Large intestine (tissue), 3 donors: Measurements from ENCODE around the gene ACAA2. TPM values are rescaled to one million over a fixed set of nuclear protein-coding genes. Genes with fewer than 3 reads are reported as not detected.
A peak's percentile ranks its signal among the peaks of the same experiment; 100 is the strongest.
"Not testable (repeated sequence)": the region's sequence is repeated elsewhere in the genome, so short reads cannot be mapped to it uniquely, and the experiment has no call there.

Experiments used
- DNase-seq, 2 donors: peaks; one replicate each; pipeline versions ENCODE4 v3.0.0 to v3.0.0-alpha.2; 2013
- H3K27ac ChIP-seq: one replicate; pipeline ENCODE4 v1.5.1; 2013; ENCODE audit warnings: low read length
- H3K27me3 ChIP-seq: 2 replicates; pipeline ENCODE4 v1.6.1; 2013; ENCODE audit warnings: low read length; ENCODE audit not compliant: control insufficient read depth, insufficient read depth
- H3K36me3 ChIP-seq: 2 replicates; pipeline ENCODE4 v1.6.1; 2013; ENCODE audit warnings: low read length; ENCODE audit not compliant: control insufficient read depth, insufficient read depth
- H3K4me1 ChIP-seq: one replicate; pipeline ENCODE4 v1.6.1; 2013; ENCODE audit warnings: low read length; ENCODE audit not compliant: control insufficient read depth, insufficient read depth
- H3K4me3 ChIP-seq: one replicate; pipeline ENCODE4 v1.5.1; 2013; ENCODE audit warnings: low read length
- H3K9me3 ChIP-seq: one replicate; pipeline ENCODE4 v1.6.1; 2013; ENCODE audit warnings: mild to moderate bottlenecking, low read depth, low read length, moderate library complexity; ENCODE audit not compliant: control insufficient read depth
- WGBS: methylation state at CpG from one replicate; pipeline ENCODE4 v1.1.5; 2013; ENCODE audit warnings: low lambda C conversion rate; ENCODE audit not compliant: insufficient coverage; 5-methylcytosine and 5-hydroxymethylcytosine counted together
- polyA plus RNA-seq: library from polyadenylated mRNA; unstranded; fragments of 120-200 nt; gene quantifications from one replicate; pipeline ENCODE4 v1.2.1, GENCODE V29; 2013

The ACAA2 gene
- polyA plus RNA-seq, 1 donor = 88.7 TPM

DNA sequence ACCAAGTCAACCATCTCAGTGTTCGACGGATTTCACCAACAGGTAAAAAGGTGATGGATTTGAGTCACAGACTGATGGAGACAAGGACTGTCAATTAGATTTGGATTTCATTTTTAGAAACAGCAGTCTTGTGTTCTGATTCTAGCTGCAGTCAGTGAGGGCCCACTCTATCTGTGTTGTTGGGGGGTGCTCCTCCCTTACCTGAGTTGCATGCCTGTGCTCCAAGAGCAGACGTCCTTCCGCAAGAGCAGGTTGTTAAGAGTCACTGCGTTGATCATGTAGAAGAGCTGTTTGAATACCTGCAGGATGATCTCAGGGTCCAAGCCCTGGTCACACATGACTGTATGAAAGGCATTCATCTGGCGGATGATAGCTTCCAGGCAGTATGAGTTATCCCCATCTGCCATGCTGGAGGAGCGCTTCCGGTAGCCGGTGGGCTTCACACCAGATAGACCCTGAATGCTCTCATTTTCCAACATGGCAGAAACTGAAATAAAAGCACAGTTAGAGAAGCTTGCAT is 24.0 kb upstream of the ACAA2 start:
- H3K4me1 ChIP-seq = peaks cover 30% of the 10 kb centered on the region
- WGBS = no CpG with 5 or more reads among the region's 9 CpGs
- peaks cover 41% of the 10 kb centered on the region for H3K36me3 ChIP-seq
- H3K9me3 ChIP-seq, H3K27me3 ChIP-seq, DNase-seq, H3K4me3 ChIP-seq: not testable (repeated sequence)
- H3K27ac ChIP-seq = peak overlapping the region; percentile 62

DNA sequence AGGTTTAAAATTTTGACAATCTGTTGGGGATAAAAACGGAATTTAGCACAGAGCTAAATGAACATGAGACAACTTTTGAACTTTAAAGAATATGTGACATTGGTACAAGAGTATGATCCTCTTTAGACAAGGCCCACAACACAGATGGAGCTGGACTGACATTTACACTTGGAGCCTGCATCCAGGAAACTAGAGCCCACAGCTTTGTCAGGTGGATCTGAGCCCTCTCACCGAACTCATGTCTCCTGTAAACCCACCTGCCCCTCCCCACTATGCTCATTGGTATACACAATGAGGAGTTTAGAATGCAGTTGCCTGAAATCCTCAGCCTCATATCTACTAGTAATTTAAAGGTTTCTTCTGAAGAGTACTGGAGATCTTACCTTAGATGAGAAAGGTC is 22.1 kb upstream of the ACAA2 start:
- DNase-seq = no peak
- H3K4me3 ChIP-seq = no peak overlapping the region
- H3K27me3 ChIP-seq = no peaks in the 10 kb centered on the region
- peak overlapping the region; percentile 97 for H3K27ac ChIP-seq
- H3K9me3 ChIP-seq = no peaks in the 10 kb centered on the region
- H3K36me3 ChIP-seq = peaks cover 21% of the 10 kb centered on the region
- peaks cover 39% of the 10 kb centered on the region for H3K4me1 ChIP-seq
- no CpG with 5 or more reads among the region's 2 CpGs for WGBS

DNA sequence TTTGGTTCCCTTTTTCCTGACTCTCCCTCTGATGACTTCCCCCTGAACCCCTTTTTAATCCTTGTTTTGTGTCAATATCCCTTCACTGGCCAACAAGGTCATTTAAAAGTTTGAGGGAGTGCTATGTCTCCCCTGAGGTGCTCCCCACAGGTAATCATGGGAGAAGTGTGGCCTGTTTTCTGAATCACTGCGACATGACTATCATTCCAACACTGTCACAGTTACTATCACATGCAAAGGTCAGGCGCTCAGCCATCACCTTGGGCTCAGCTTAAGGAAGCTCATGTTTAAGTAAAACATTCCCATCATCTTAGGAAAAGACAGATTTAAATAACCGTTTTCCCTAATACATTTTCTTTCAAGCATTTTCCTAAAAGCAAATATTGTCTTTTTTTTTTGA is 20.9 kb upstream of the ACAA2 start:
- H3K36me3 ChIP-seq = peaks cover 11% of the 10 kb centered on the region
- no peaks in the 10 kb centered on the region for H3K27me3 ChIP-seq
- DNase-seq = peak in 1 of 2 donors; percentile 69
- no CpG with 5 or more reads among the region's 3 CpGs for WGBS
- H3K4me3 ChIP-seq = no peak overlapping the region
- peak overlapping the region; percentile 97 for H3K27ac ChIP-seq
- peaks cover 39% of the 10 kb centered on the region for H3K4me1 ChIP-seq
- no peaks in the 10 kb centered on the region for H3K9me3 ChIP-seq

DNA sequence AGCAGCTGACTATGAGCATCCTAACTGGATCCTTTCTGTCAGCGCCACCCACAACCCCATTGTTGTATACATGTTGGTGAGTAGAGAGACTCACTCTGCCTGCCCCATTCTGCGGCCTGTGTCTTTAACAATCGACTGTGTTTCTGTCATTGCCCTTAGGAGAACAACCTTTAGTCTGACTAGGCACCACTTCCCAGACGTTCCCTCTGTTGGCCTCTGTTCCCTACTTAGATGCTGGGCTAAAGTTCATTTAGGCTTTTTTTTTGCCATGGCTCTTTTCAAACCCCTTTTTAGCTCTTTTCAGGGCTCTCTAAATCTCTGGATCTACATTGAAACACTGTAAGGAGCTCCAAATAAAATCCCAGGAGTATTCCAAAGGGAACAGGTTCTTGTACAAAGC is 20.5 kb upstream of the ACAA2 start:
- peak; percentile 64 to 85 for DNase-seq
- Histone ChIP-seq H3K9me3 (no peaks in the 10 kb centered on the region), H3K4me1 (peaks cover 39% of the 10 kb centered on the region), H3K27ac (peak overlapping the region; percentile 97), H3K4me3 (no peak overlapping the region), H3K36me3 (peaks cover 6% of the 10 kb centered on the region), H3K27me3 (no peaks in the 10 kb centered on the region)
- WGBS = no CpG with 5 or more reads among the region's 4 CpGs

DNA sequence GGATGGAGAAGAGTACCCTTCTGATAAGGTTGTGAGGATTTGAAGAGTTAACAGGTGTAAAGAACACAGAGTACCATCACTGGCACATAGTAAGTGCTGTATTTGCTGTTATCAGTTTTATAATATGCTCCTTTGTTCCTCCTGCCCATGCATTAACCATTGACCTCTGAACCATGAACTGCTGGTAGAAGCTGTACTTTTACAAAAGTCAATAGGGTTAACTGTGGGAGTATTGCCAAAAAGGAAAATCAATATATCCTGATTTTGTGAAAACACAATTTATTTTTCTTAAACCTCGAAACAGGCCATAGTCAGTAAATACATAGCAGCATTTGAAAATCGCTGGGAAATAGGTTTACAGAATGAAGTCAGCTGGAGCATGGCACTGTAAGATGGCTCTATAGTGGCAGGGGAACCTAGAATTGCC is 18.9 kb upstream of the ACAA2 start:
- peak overlapping the region; percentile 97 for H3K27ac ChIP-seq
- H3K27me3 ChIP-seq = no peaks in the 10 kb centered on the region
- peak in 1 of 2 donors; percentile 19 for DNase-seq
- WGBS = 60% methylated on average over 2 of the region's 2 CpGs
- peaks cover 39% of the 10 kb centered on the region for H3K4me1 ChIP-seq
- H3K9me3 ChIP-seq = no peaks in the 10 kb centered on the region
- H3K4me3 ChIP-seq = no peak overlapping the region
- peaks cover 11% of the 10 kb centered on the region for H3K36me3 ChIP-seq

DNA sequence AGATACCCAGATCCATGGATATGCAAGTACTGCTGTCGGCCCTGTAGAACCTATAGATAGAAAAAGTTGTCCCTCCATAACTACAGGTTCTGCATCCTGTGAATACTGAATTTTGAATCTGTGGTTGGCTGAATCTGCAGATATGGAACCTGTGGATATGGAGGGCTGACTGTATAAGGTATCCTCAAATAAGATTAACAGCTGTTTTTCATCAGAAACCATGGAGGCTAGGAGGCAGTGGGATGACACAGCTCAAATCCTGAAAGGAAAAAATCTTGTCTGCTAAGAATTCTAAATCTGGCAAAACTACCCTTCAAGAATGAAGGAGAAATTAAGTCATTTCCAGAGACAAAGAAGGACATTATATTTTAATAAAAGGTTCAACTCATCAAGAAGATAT is 14.7 kb upstream of the ACAA2 start:
- H3K36me3 ChIP-seq = peaks cover 14% of the 10 kb centered on the region
- no peak for DNase-seq
- peaks cover 14% of the 10 kb centered on the region for H3K4me1 ChIP-seq
- H3K27me3 ChIP-seq = no peaks in the 10 kb centered on the region
- H3K9me3 ChIP-seq = no peaks in the 10 kb centered on the region
- WGBS = no CpG with 5 or more reads among the region's 1 CpG
- no peak overlapping the region for H3K4me3 ChIP-seq
- H3K27ac ChIP-seq = no peak overlapping the region

DNA sequence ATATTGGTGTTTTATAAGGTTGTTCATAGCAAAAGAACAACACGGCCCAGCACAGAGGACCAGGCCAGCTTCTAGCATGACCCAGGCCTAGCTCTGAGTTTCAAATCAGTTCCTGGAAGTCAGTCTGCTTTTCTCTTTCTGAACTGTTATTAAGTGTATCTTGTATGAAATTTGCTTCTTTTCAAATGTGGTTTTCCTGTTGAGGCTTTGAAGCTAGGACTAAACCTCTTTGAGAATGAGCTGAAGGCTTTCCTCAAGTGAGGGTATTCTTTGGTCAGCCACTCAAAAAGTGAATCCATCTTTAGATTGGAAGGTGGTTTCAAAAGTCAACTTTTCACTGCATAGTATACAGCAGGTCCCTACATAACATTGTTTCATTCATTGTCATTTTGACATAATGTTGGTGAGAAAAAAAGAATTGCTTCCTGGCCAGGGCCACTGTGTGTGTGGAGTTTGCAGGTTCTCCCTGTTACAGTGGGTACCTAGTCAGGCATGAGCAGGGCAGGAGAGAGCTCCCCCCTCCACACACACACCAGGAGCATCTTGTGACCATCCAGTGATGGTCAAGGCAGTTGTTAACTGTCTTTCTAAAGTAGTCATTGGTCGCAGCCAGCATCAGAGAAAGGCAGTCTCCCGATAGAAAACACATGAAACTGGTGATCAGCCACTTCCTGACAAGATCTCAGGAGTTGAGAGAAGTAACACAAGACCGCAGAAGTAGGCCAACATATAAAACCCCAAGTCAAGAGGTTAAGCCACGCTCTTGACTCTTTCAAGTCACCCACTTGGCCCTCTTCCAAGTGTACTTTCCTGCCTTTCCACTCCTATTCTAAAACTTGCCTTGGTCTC is 6.7 kb upstream of the ACAA2 start:
- no peaks in the 10 kb centered on the region for H3K27me3 ChIP-seq
- peaks cover 5% of the 10 kb centered on the region for H3K36me3 ChIP-seq
- no CpG with 5 or more reads among the region's 5 CpGs for WGBS
- no peak overlapping the region for H3K27ac ChIP-seq
- peaks cover 9% of the 10 kb centered on the region for H3K4me1 ChIP-seq
- H3K9me3 ChIP-seq = no peaks in the 10 kb centered on the region
- no peak overlapping the region for H3K4me3 ChIP-seq
- no peak for DNase-seq

DNA sequence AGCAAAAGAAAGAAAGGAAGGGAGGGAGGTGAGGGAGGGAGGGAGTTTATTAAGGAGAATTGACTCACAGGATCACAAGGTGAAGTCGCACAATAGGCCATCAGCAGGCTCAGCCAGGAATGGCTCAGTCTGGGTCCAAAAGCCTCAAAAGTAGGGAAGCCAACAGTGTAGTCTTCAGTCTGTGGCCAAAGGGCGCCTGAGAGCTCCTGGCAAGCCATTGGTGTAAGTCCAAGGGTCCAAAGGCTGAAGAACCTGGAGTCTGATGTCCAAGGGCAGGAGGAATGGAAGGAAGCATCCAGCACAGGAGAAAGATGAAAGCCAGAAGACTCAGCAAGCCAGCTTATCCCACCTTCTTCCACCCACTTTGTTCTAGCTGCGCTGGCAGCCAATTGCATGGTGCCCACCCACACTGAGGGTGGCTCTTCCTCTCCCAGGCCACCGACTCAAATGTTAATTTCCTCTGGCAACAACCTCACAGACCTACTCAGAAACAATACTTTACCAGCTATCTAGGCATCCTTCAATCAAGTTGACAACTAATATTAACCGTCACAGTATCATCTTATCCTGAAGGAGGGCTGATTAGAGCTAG is 5.8 kb upstream of the ACAA2 start:
- no peak overlapping the region for H3K27ac ChIP-seq
- no peaks in the 10 kb centered on the region for H3K27me3 ChIP-seq
- no peaks in the 10 kb centered on the region for H3K9me3 ChIP-seq
- no peaks in the 10 kb centered on the region for H3K36me3 ChIP-seq
- H3K4me3 ChIP-seq = no peak overlapping the region
- peaks cover 9% of the 10 kb centered on the region for H3K4me1 ChIP-seq
- DNase-seq = peak in 1 of 2 donors; percentile 43
- WGBS = no CpG with 5 or more reads among the region's 5 CpGs

DNA sequence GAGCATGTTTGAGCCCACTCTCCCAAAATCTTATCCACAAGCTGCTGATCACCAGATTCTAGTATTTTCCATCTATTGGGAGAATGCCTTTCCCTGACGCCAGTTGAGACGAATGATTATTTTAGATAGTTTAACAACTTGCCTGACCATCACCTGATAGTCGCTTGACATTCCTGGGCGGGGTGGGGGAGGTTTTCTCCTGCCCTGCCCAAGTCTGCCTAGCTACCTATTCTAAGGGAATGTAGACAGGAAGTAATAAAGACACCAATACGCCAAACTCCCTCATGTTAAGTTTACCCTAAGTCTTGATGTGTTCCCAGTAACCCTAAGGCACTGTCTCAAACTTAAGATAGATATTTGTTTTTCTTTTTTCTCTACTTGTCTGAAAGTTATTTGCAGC is 4.6 kb upstream of the ACAA2 start:
- H3K27ac ChIP-seq = peak overlapping the region; percentile 43
- no peaks in the 10 kb centered on the region for H3K27me3 ChIP-seq
- no peak overlapping the region for H3K4me3 ChIP-seq
- H3K4me1 ChIP-seq = peaks cover 9% of the 10 kb centered on the region
- H3K36me3 ChIP-seq = no peaks in the 10 kb centered on the region
- no peaks in the 10 kb centered on the region for H3K9me3 ChIP-seq
- WGBS = 29% methylated on average over 1 of the region's 5 CpGs
- peak; percentile 44 to 65 for DNase-seq

DNA sequence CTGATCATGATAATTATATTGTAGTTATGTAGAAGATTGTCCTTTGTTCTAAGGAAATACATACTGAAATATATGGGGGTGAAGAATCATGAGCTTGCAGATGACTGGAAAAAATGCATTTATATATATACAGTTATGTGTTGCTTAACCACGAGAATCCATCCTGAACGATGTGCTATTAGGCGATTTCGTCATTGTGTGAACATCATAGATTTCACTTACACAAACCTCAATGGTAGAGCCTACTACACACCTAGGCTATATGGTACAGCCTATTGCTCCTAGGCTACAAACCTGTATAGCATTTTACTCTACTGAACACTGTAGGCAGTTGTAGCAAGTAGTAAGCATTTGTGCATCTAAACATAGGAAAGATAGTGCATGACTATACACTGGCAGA is 2.6 kb upstream of the ACAA2 start:
- H3K4me1 ChIP-seq = peaks cover 23% of the 10 kb centered on the region
- H3K27me3 ChIP-seq = no peaks in the 10 kb centered on the region
- H3K27ac ChIP-seq = no peak overlapping the region
- no peaks in the 10 kb centered on the region for H3K36me3 ChIP-seq
- no peak for DNase-seq
- WGBS = no CpG with 5 or more reads among the region's 4 CpGs
- H3K4me3 ChIP-seq = no peak overlapping the region
- no peaks in the 10 kb centered on the region for H3K9me3 ChIP-seq
